HCT116 (cell line): ENCODE results near the gene CLDN5. TPM values are rescaled to one million over a fixed set of nuclear protein-coding genes. Genes with fewer than 3 reads are reported as not detected.

Experiments
- total RNA-seq: library from RNA; stranded (reverse); gene quantifications from one replicate; pipeline ENCODE4 v1.2.1, GENCODE V29; 2021; ENCODE audit not compliant: unreplicated experiment

The CLDN5 gene
- total RNA-seq, 1 experiment from 2014 or later = 0.32 TPM

Other genes starting within 250 kb of the CLDN5 start
- 7.1 TPM for gene CLTCL1, start 232.7 kb downstream of the CLDN5 start, total RNA-seq
- gene HIRA, start 92.7 kb downstream of the CLDN5 start, total RNA-seq = 30.6 TPM
- 40.1 TPM for gene MRPL40, start 91.9 kb downstream of the CLDN5 start, total RNA-seq
- gene C22orf39, start 76.7 kb downstream of the CLDN5 start, total RNA-seq = 17.7 TPM
- 97.5 TPM for gene UFD1, start 45.2 kb downstream of the CLDN5 start, total RNA-seq
- 43.4 TPM for gene CDC45, start 44.5 kb downstream of the CLDN5 start, total RNA-seq
- 9.0 TPM for gene SEPTIN5, start 190.1 kb upstream of the CLDN5 start, total RNA-seq
- gene GP1BB, start 199.1 kb upstream of the CLDN5 start, total RNA-seq = 4.8 TPM
- 3.9 TPM for gene TBX1, start 236.4 kb upstream of the CLDN5 start, total RNA-seq